ENCODE measurements around the gene CNKSR1.

CNKSR1 gene

DNA sequence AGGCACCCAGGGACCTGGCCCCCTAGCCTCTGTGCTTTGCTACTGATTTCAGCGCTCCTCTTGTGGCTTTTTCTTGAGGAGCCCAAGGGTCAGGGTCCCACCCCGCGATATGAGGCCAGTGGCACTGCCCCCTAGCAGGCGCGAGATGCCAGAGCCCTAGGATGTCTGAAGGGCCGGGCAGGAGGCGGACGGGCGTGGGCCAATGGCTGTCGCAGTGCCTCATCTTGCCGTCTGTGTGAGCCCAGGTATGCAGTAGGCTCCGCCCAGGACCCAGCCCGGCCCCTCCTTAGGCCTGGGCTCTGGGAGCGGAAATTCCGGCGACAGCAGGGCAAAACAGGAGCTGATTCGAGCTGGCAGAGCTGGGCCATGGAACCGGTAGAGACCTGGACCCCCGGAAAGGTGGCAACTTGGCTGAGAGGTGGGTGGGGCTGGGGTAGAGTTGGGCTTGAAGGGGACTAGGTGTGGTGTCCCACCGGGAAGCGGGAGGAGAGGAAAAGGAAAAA lies at the start of gene CNKSR1:
CNKSR1 (plus strand) TSS at position 310 of the 503 bp plus-strand sequence; CDS start at position 367, 57 bp downstream.
- TF ChIP-seq YY1 (IDR thresholded peaks at IDR 0.05; ENCODE audit: low read depth) (peak; percentile 73), RAD21 (IDR thresholded peaks at IDR 0.05; ENCODE audit: low read depth) (no peak), TEAD4 (IDR thresholded peaks at IDR 0.05) (peak; percentile 80), ZBTB7A (IDR thresholded peaks at IDR 0.05; ENCODE audit: low read depth) (peak; percentile 74; the same call in 1 of the 2 replicates), USF1 (IDR thresholded peaks at IDR 0.05) (peak; percentile 12), MAX (IDR thresholded peaks at IDR 0.05) (peak; percentile 78), EP300 (IDR thresholded peaks at IDR 0.05; ENCODE audit: borderline replicate concordance) (peak; percentile 39; the same call in 1 of the 2 replicates), TCF12 (IDR thresholded peaks at IDR 0.05; ENCODE audit: low read depth) (no peak; the same call in 1 of the 2 replicates), TAF1 (IDR thresholded peaks at IDR 0.05; ENCODE audit: low read depth) (peak; percentile 68; the same call in 1 of the 2 replicates)

DNA sequence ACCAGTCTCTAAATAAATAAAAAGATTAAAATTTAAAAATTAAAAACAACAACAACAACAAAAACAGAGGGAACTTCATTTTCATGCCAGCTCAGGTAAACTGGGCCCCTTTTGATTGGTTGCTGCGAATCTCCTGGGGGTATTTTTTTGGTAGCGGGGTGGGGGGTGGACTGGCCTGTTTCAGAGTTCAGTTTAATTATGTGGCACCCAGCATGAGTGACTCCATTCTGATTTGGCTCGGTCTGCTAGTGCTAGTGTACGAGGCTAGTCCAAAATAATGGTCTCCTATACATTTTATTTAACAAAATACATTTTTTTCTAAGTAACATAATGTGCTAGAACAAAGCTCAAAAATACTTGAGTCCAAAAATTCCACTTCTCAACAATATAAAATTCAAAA lies 47.5 kb upstream of the CNKSR1 start:
- TF ChIP-seq YY1 (IDR thresholded peaks at IDR 0.05; ENCODE audit: low read depth) (no peak), TEAD4 (IDR thresholded peaks at IDR 0.05) (no peak), RAD21 (IDR thresholded peaks at IDR 0.05; ENCODE audit: low read depth) (no peak), REST (IDR thresholded peaks at IDR 0.05; ENCODE audit: low read depth) (no peak), FOXM1 (IDR thresholded peaks at IDR 0.05; ENCODE audit: borderline replicate concordance, low read depth) (no peak), TAF1 (IDR thresholded peaks at IDR 0.05; ENCODE audit: low read depth) (no peak), MAX (IDR thresholded peaks at IDR 0.05) (no peak), EP300 (IDR thresholded peaks at IDR 0.05; ENCODE audit: borderline replicate concordance) (no peak), CREB1 (IDR thresholded peaks at IDR 0.05; ENCODE audit: low read depth) (no peak), NFIC (IDR thresholded peaks at IDR 0.05) (no peak), CEBPB (IDR thresholded peaks at IDR 0.05) (no peak), TCF12 (IDR thresholded peaks at IDR 0.05; ENCODE audit: low read depth) (no peak), ZBTB7A (IDR thresholded peaks at IDR 0.05; ENCODE audit: low read depth) (no peak), USF1 (IDR thresholded peaks at IDR 0.05) (no peak), EGR1 (IDR thresholded peaks at IDR 0.05) (no peak)

DNA sequence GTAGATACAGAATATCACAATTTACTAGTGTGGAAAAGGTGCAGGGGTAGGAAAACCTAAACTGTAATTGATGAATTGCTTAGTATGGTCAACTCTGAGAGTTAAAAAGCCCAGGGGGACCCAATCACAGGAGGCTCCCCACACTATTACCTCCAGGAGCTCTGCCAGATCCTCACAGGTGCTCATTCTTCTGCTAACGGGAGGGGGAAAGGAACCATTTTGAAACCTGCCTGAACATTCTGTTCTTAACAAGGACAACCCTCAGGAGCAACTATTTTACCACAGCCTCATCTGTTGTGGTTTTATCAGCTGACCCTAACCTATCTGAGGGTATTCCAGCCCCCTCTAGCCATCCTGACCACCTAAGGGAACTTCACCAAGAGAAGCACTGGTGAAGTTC lies 46.6 kb upstream of the CNKSR1 start:
- TF ChIP-seq YY1 (IDR thresholded peaks at IDR 0.05; ENCODE audit: low read depth): no peak
- TF ChIP-seq EP300 (IDR thresholded peaks at IDR 0.05; ENCODE audit: borderline replicate concordance): no peak
- TF ChIP-seq MAX (IDR thresholded peaks at IDR 0.05): no peak
- TF ChIP-seq CREB1 (IDR thresholded peaks at IDR 0.05; ENCODE audit: low read depth): no peak
- no peak for TF ChIP-seq ZBTB7A (IDR thresholded peaks at IDR 0.05; ENCODE audit: low read depth)
- TF ChIP-seq RAD21 (IDR thresholded peaks at IDR 0.05; ENCODE audit: low read depth): no peak
- TF ChIP-seq TEAD4 (IDR thresholded peaks at IDR 0.05): no peak
- no peak for TF ChIP-seq EGR1 (IDR thresholded peaks at IDR 0.05)
- TF ChIP-seq USF1 (IDR thresholded peaks at IDR 0.05): no peak

DNA sequence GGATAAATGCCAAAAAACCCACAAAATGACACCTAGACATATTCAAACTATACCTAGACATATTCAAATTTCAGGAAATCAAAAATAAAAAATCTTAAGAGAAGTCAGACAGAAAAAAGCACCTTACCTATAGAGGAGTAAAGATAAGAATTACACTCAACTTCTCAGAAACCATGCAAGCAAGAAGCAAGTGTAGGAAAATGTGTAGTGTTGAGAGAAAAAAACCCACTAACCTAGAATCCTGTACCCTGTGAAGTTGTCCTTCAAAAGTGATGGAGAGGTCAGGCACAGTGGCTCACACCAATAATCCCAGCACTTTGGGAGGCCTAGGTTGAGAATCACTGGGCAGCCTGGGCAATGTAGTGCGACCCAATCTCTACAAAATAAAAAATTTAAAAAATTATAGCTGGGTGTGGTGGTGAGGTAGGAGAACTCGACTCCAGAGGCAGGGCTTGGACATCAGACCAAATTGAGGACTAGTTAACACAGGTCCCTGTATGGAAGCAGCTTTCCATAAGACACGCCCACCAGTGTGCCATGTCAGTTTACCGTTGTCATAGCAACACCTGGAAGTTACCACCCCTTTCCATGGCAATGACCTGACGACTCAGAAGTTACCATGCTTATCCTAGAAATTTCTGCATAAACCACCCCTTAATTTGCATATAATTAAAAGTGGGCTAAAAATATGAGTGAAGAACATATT lies 45.0 kb upstream of the CNKSR1 start:
- TF ChIP-seq NFIC (IDR thresholded peaks at IDR 0.05) (no peak), ZBTB7A (IDR thresholded peaks at IDR 0.05; ENCODE audit: low read depth) (no peak), YY1 (IDR thresholded peaks at IDR 0.05; ENCODE audit: low read depth) (no peak), EP300 (IDR thresholded peaks at IDR 0.05; ENCODE audit: borderline replicate concordance) (no peak), RAD21 (IDR thresholded peaks at IDR 0.05; ENCODE audit: low read depth) (no peak), CREB1 (IDR thresholded peaks at IDR 0.05; ENCODE audit: low read depth) (no peak), TEAD4 (IDR thresholded peaks at IDR 0.05) (no peak), MAX (IDR thresholded peaks at IDR 0.05) (no peak), CEBPB (IDR thresholded peaks at IDR 0.05) (no peak), TAF1 (IDR thresholded peaks at IDR 0.05; ENCODE audit: low read depth) (no peak), REST (IDR thresholded peaks at IDR 0.05; ENCODE audit: low read depth) (no peak), EGR1 (IDR thresholded peaks at IDR 0.05) (no peak), TCF12 (IDR thresholded peaks at IDR 0.05; ENCODE audit: low read depth) (no peak), FOXM1 (IDR thresholded peaks at IDR 0.05; ENCODE audit: borderline replicate concordance, low read depth) (no peak), USF1 (IDR thresholded peaks at IDR 0.05) (no peak)

Data from Ishikawa (cell line).